ENCODE data around the gene PRR29.

- TF ChIP-seq CTCF (conservative IDR thresholded peaks at IDR 0.05) (no peak), ZFX (IDR thresholded peaks at IDR 0.05) (no peak)
Measured at GRCh38 chr17:63955232-63955631, 42.9 kb upstream of the PRR29 start.

Data from C4-2B (cell line).